H9 (cell line): ENCODE data around the gene WT1. TPM values are rescaled to one million over a fixed set of nuclear protein-coding genes. Genes with fewer than 3 reads are reported as not detected.

Source experiments
- DNase-seq: peaks from one replicate; pipeline ENCODE4 v3.0.0-alpha.2; 2017
- H2AFZ ChIP-seq: one replicate; pipeline ENCODE4 v1.6.1; 2013; ENCODE audit warnings: mild to moderate bottlenecking, low read length, control low read depth, moderate library complexity
- H2AK5ac ChIP-seq: 2 replicates; pipeline ENCODE4 v1.6.1; 2013; ENCODE audit warnings: low read length, control low read depth, mixed read lengths; ENCODE audit not compliant: insufficient read length
- H2BK120ac ChIP-seq: one replicate; pipeline ENCODE4 v1.6.1; 2013; ENCODE audit warnings: low read depth, mild to moderate bottlenecking, low read length, control low read depth, inconsistent platforms; ENCODE audit not compliant: poor library complexity, severe bottlenecking
- H2BK12ac ChIP-seq: 2 replicates; pipeline ENCODE4 v1.6.1; 2013; ENCODE audit warnings: low read length, control low read depth, mixed read lengths, low read depth; ENCODE audit not compliant: insufficient read length
- H2BK15ac ChIP-seq: 2 replicates; pipeline ENCODE4 v1.6.1; 2013; ENCODE audit warnings: low read depth, low read length, control low read depth
- H2BK20ac ChIP-seq: one replicate; pipeline ENCODE4 v1.6.1; 2013; ENCODE audit warnings: low read depth, mild to moderate bottlenecking, low read length, control low read depth, inconsistent platforms; ENCODE audit not compliant: poor library complexity, severe bottlenecking
- H2BK5ac ChIP-seq: 2 replicates; pipeline ENCODE4 v1.6.1; 2013; ENCODE audit warnings: low read length, control low read depth, mixed read lengths; ENCODE audit not compliant: insufficient read length
- H3K14ac ChIP-seq: 2 replicates; pipeline ENCODE4 v1.6.1; 2013; ENCODE audit warnings: low read length, control low read depth; ENCODE audit not compliant: insufficient read depth
- H3K18ac ChIP-seq: 2 replicates; pipeline ENCODE4 v1.6.1; 2013; ENCODE audit warnings: low read depth, mild to moderate bottlenecking, mixed read lengths, low read length, control low read depth; ENCODE audit not compliant: insufficient read length
- H3K23ac ChIP-seq: 2 replicates; pipeline ENCODE4 v1.6.1; 2013; ENCODE audit warnings: low read length, control low read depth, mixed read lengths, low read depth; ENCODE audit not compliant: insufficient read length
- H3K23me2 ChIP-seq: 2 replicates; pipeline ENCODE4 v1.6.1; 2013; ENCODE audit warnings: low read depth, mild to moderate bottlenecking, mixed read lengths, low read length, control low read depth; ENCODE audit not compliant: insufficient read length, poor library complexity, severe bottlenecking
- H3K27ac ChIP-seq: 2 replicates; pipeline ENCODE4 v1.5.1; 2013; ENCODE audit warnings: low read length, control low read depth, mixed read lengths, low read depth; ENCODE audit not compliant: insufficient read length
- H3K27me3 ChIP-seq: 2 replicates; pipeline ENCODE4 v1.6.1; 2013; ENCODE audit warnings: low read length, control low read depth, inconsistent platforms; ENCODE audit not compliant: insufficient read depth
- H3K4ac ChIP-seq: 2 replicates; pipeline ENCODE4 v1.6.1; 2013; ENCODE audit warnings: low read depth, mild to moderate bottlenecking, control low read depth, inconsistent platforms, low read length, moderate library complexity
- H3K4me1 ChIP-seq: 2 replicates; pipeline ENCODE4 v1.6.1; 2013; ENCODE audit warnings: low read length, control low read depth, inconsistent platforms; ENCODE audit not compliant: insufficient read depth
- H3K4me2 ChIP-seq: 2 replicates; pipeline ENCODE4 v1.6.1; 2013; ENCODE audit warnings: low read length, control low read depth, mixed read lengths; ENCODE audit not compliant: insufficient read length, insufficient read depth
- H3K56ac ChIP-seq: 2 replicates; pipeline ENCODE4 v1.6.1; 2013; ENCODE audit warnings: low read depth, mild to moderate bottlenecking, mixed read lengths, low read length, control low read depth; ENCODE audit not compliant: insufficient read length
- H3K79me1 ChIP-seq: 2 replicates; pipeline ENCODE4 v1.6.1; 2013; ENCODE audit warnings: low read depth, mild to moderate bottlenecking, moderate library complexity, low read length, control low read depth, inconsistent platforms; ENCODE audit not compliant: insufficient read depth, poor library complexity, severe bottlenecking
- H3K79me2 ChIP-seq: 2 replicates; pipeline ENCODE4 v1.6.1; 2013; ENCODE audit warnings: low read length, control low read depth, inconsistent platforms; ENCODE audit not compliant: insufficient read depth
- H3K9ac ChIP-seq: 2 replicates; pipeline ENCODE4 v1.6.1; 2013; ENCODE audit warnings: low read length, control low read depth, mixed read lengths; ENCODE audit not compliant: insufficient read length; ENCODE audit errors: extremely low read depth
- H3K9me3 ChIP-seq: one replicate; pipeline ENCODE4 v1.6.1; 2013; ENCODE audit warnings: low read depth, low read length, inconsistent platforms; ENCODE audit not compliant: control insufficient read depth
- H3T11ph ChIP-seq: one replicate; pipeline ENCODE4 v1.6.1; 2013; ENCODE audit warnings: mild to moderate bottlenecking, low read length, control low read depth, inconsistent platforms
- H4K20me1 ChIP-seq: one replicate; pipeline ENCODE4 v1.6.1; 2013; ENCODE audit not compliant: control insufficient read depth, insufficient read length, insufficient read depth
- H4K5ac ChIP-seq: 2 replicates; pipeline ENCODE4 v1.6.1; 2013; ENCODE audit warnings: low read depth, mild to moderate bottlenecking, mixed read lengths, low read length, control low read depth; ENCODE audit not compliant: insufficient read length
- H4K8ac ChIP-seq: replicated peaks from 2 replicates; pipeline ENCODE4 v1.6.1; 2013; ENCODE audit warnings: low read length, control low read depth, mixed read lengths, low read depth; ENCODE audit not compliant: insufficient read length
- H4K91ac ChIP-seq: 2 replicates; pipeline ENCODE4 v1.6.1; 2013; ENCODE audit warnings: low read depth, mild to moderate bottlenecking, moderate library complexity, mixed read lengths, low read length, control low read depth; ENCODE audit not compliant: insufficient read length
- H3K27ac Mint-ChIP-seq, 3 experiments: 2 replicates in 2 of 3; 3 replicates in 1 of 3; pipeline ENCODE4 v1.8.0; 2020 to 2021; ENCODE audit warnings: mixed read lengths in 3 of 3, mild to moderate bottlenecking in 1 of 3, moderate library complexity in 1 of 3
- H3K27me3 Mint-ChIP-seq: 2 replicates; pipeline ENCODE4 v1.8.0; 2021; ENCODE audit warnings: low read depth, mild to moderate bottlenecking, moderate library complexity, mixed read lengths
- H3K36me3 Mint-ChIP-seq, 3 experiments: 2 replicates in 2 of 3; 3 replicates in 1 of 3; pipeline ENCODE4 v1.8.0; 2020 to 2021; ENCODE audit warnings: low read depth in 3 of 3, mixed read lengths in 3 of 3; ENCODE audit not compliant: insufficient read depth in 1 of 3
- H3K4me1 Mint-ChIP-seq, 2 experiments: 2 replicates each; pipeline ENCODE4 v1.8.0; 2020; ENCODE audit warnings: mixed read lengths in 2 of 2
- H3K4me3 Mint-ChIP-seq, 2 experiments: 2 replicates in 1 of 2; 3 replicates in 1 of 2; pipeline ENCODE4 v1.8.0; 2020 to 2021; ENCODE audit warnings: mild to moderate bottlenecking in 2 of 2, mixed read lengths in 2 of 2, moderate library complexity in 1 of 2
- H3K9me3 Mint-ChIP-seq, 2 experiments: 2 replicates in 1 of 2; 3 replicates in 1 of 2; pipeline ENCODE4 v1.8.0; 2020; ENCODE audit warnings: mild to moderate bottlenecking in 2 of 2, mixed read lengths in 2 of 2, moderate library complexity in 1 of 2
- CTCF ChIP-seq: fragments of 200-600 bp; sonication (generic); conservative IDR thresholded peaks from 3 replicates; pipeline ENCODE4 v1.8.0; 2021; ENCODE audit warnings: antibody characterized with exemption, mild to moderate bottlenecking
- WGBS: extraction: QIAGEN DNeasy Blood & Tissue Kit; methylation state at CpG from one replicate; pipeline ENCODE4 v1.1.7; 2013; ENCODE audit warnings: missing lambda C conversion rate, low lambda C conversion rate, mixed read lengths; ENCODE audit not compliant: insufficient read length; ENCODE audit errors: extremely low coverage; 5-methylcytosine and 5-hydroxymethylcytosine counted together
- total RNA-seq: library from RNA; stranded (reverse); gene quantifications from 2 replicates; pipeline ENCODE4 v1.2.1, GENCODE V29; 2021

Gene WT1
- total RNA-seq, 1 experiment from 2014 or later: 0.20 TPM

GRCh38 chr11:32381179-32381578 is 54.2 kb downstream of the WT1 start:
- Histone ChIP-seq H3K23ac (no peak overlapping the region), H4K8ac (no peak overlapping the region), H3K4me1 (no peaks in the 10 kb centered on the region), H3K4me2 (no peak overlapping the region), H3K27me3 (no peaks in the 10 kb centered on the region), H4K20me1 (no peaks in the 10 kb centered on the region), H3T11ph (no peak overlapping the region), H3K23me2 (no peaks in the 10 kb centered on the region), H2AK5ac (no peak overlapping the region), H2BK5ac (no peak overlapping the region), H3K4ac (no peak overlapping the region), H2BK12ac (no peak overlapping the region), H3K79me2 (no peaks in the 10 kb centered on the region), H3K56ac (no peak overlapping the region), H4K91ac (no peak overlapping the region), H3K14ac (no peak overlapping the region), H3K9ac (no peak overlapping the region), H2AFZ (no peak overlapping the region), H3K18ac (no peak overlapping the region), H3K79me1 (no peaks in the 10 kb centered on the region), H2BK120ac (no peak overlapping the region), H4K5ac (no peak overlapping the region), H3K9me3 (no peaks in the 10 kb centered on the region), H2BK15ac (no peak overlapping the region), H2BK20ac (no peak overlapping the region), H3K27ac (no peak overlapping the region)
- H3K36me3 Mint-ChIP-seq: no peaks in the 10 kb centered on the region
- H3K4me1 Mint-ChIP-seq: peaks cover 2% of the 10 kb centered on the region in 2 experiments
- no peak overlapping the region for H3K27ac Mint-ChIP-seq
- no peak overlapping the region for H3K4me3 Mint-ChIP-seq
- no peaks in the 10 kb centered on the region for H3K9me3 Mint-ChIP-seq
- WGBS: no CpG with 5 or more reads among the region's 9 CpGs
- no peak for DNase-seq
- H3K27me3 Mint-ChIP-seq: peaks cover 10% of the 10 kb centered on the region
- no peak for TF ChIP-seq CTCF
